Activated T-cell treated with anti-CD3 and anti-CD28 coated beads for 4 hours (primary cell): ENCODE data around the gene ARRB2.
"Not testable (repeated sequence)": the region's sequence is repeated elsewhere in the genome, so short reads cannot be mapped to it uniquely, and the experiment has no call there.

ENCODE experiments used
- DNase-seq: peaks from one replicate; pipeline ENCODE4 v3.0.0-alpha.2; 2020

ARRB2 gene

GRCh38 chr17:4709794-4710692, at the start of gene ARRB2:
ARRB2 (plus strand) TSS chr17:4710632; CDS start chr17:4710722, 90 bp downstream.
- DNase-seq = peak; percentile 95

- no peak for DNase-seq
Measured at GRCh38 chr17:4663711-4664110, 46.7 kb upstream of the ARRB2 start.

GRCh38 chr17:4664230-4664629, 46.2 kb upstream of the ARRB2 start:
- DNase-seq = no peak

- no peak for DNase-seq
Measured at GRCh38 chr17:4665027-4665426, 45.4 kb upstream of the ARRB2 start.

- no peak for DNase-seq
Measured at GRCh38 chr17:4666296-4666695, 44.1 kb upstream of the ARRB2 start.

- DNase-seq = no peak
Measured at GRCh38 chr17:4667166-4667565, 43.3 kb upstream of the ARRB2 start.

GRCh38 chr17:4672055-4672630, 38.3 kb upstream of the ARRB2 start:
- DNase-seq = no peak

- DNase-seq = no peak
Measured at GRCh38 chr17:4672751-4673150, 37.7 kb upstream of the ARRB2 start.

GRCh38 chr17:4673169-4673568, 37.3 kb upstream of the ARRB2 start:
- DNase-seq = no peak

- no peak for DNase-seq
Measured at GRCh38 chr17:4673986-4674684, 36.3 kb upstream of the ARRB2 start.

GRCh38 chr17:4674685-4674998, 35.8 kb upstream of the ARRB2 start:
- DNase-seq = no peak

GRCh38 chr17:4675791-4676190, 34.6 kb upstream of the ARRB2 start:
- no peak for DNase-seq

- DNase-seq = no peak
Measured at GRCh38 chr17:4676791-4677190, 33.6 kb upstream of the ARRB2 start.

- no peak for DNase-seq
Measured at GRCh38 chr17:4678448-4679026, 31.9 kb upstream of the ARRB2 start.

- no peak for DNase-seq
Measured at GRCh38 chr17:4679658-4680057, 30.8 kb upstream of the ARRB2 start.

- DNase-seq = not testable (repeated sequence)
Measured at GRCh38 chr17:4683739-4684138, 26.7 kb upstream of the ARRB2 start.

- not testable (repeated sequence) for DNase-seq
Measured at GRCh38 chr17:4689872-4690271, 20.6 kb upstream of the ARRB2 start.

GRCh38 chr17:4690745-4691144, 19.7 kb upstream of the ARRB2 start:
- DNase-seq = no peak

- DNase-seq = no peak
Measured at GRCh38 chr17:4691686-4692085, 18.7 kb upstream of the ARRB2 start.

GRCh38 chr17:4693416-4693815, 17.0 kb upstream of the ARRB2 start:
- DNase-seq = no peak

- no peak for DNase-seq
Measured at GRCh38 chr17:4696437-4696805, 14.0 kb upstream of the ARRB2 start.

- not testable (repeated sequence) for DNase-seq
Measured at GRCh38 chr17:4699401-4700056, 10.9 kb upstream of the ARRB2 start.

- no peak for DNase-seq
Measured at GRCh38 chr17:4701116-4701515, 9.3 kb upstream of the ARRB2 start.
